ENCODE results near the gene ARHGAP6.
A peak's percentile ranks its signal among the peaks of the same experiment; 100 is the strongest.
"Not testable (repeated sequence)": the region's sequence is repeated elsewhere in the genome, so short reads cannot be mapped to it uniquely, and the experiment has no call there.

ARHGAP6 gene

GRCh38 chrX:11525685-11526084, 140.0 kb downstream of the ARHGAP6 start:
- no peak for DNase-seq (ENCODE audit: low read depth in 2 of 2)

DNA sequence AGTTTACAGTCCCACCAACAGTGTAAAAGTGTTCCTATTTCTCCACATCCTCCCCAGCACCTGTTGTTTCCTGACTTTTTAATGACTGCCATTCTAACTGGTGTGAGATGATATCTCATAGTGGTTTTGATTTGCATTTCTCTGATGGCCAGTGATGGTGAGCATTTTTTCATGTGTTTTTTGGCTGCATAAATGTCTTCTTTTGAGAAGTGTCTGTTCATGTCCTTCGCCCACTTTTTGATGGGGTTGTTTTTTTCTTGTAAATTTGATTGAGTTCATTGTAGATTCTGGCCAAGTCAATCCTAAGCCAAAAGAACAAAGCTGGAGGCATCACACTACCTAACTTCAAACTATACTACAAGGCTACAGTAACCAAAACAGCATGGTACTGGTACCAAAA, 146.5 kb downstream of the ARHGAP6 start:
- DNase-seq (ENCODE audit: low read depth in 2 of 2): not testable (repeated sequence)

DNA sequence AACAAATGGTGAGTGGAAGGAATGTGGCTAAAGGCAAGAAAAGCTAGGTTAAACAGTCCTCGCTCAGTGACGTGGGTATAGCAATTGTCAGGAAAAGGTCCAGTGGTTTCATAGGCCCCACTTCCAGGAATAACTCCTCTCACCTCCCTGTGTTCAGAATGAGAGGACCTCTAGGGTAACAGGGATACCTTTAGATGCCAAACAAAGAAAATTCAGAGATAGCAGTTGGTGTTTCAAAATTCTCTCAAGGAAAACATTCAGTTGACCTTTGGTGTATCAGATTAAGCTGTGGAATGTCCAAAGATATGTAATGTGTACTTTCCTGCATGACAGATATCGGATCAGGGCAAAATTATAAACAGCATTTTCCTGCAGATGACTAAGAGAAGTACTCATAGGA, 155.9 kb downstream of the ARHGAP6 start:
- DNase-seq (ENCODE audit: low read depth in 2 of 2): no peak

GRCh38 chrX:11504234-11504633, 161.5 kb downstream of the ARHGAP6 start:
- no peak for DNase-seq (ENCODE audit: low read depth in 2 of 2)

- peak; percentile 56 to 62 for DNase-seq (ENCODE audit: low read depth in 2 of 2)
These were observed 166.4 kb downstream of the ARHGAP6 start for GRCh38 chrX:11499076-11500044.

DNA sequence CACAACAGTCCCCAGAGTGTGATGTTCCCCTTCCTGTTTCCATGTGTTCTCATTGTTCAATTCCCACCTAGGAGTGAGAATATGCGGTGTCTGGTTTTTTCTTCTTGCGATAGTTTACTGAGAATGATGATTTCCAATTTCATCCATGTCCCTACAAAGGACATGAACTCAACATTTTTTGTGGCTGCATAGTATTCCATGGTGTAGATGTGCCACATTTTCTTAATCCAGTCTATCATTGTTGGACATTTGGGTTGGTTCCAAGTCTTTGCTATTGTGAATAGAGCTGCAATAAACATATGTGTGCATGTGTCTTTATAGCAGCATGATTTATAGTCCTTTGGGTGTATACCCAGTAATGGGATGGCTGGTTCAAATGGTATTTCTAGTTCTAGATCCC, 174.3 kb downstream of the ARHGAP6 start:
- not testable (repeated sequence) for DNase-seq (ENCODE audit: low read depth in 2 of 2)

- no peak for DNase-seq (ENCODE audit: low read depth in 2 of 2)
These were observed 181.4 kb downstream of the ARHGAP6 start for GRCh38 chrX:11484290-11484689.

GRCh38 chrX:11481035-11481434, 184.7 kb downstream of the ARHGAP6 start:
- no peak for DNase-seq (ENCODE audit: low read depth in 2 of 2)

DNA sequence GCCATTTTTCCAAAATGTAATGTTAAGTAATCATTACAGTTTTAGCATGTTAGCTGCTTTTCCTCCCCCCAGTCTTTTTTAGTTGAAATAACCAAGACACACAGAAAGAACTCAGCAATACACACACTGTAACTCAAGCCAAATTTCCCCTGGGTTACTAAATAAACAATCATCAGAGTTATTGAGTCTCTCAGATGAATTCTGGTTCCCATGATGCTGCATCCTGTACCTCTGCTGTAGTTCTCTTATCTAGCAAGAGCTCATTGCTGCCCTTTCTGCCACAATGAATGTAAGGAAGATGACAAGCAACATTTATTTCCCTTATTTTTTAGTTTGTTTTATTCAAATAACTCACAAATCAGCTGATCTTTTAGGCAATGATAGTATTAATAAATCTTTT, 185.1 kb downstream of the ARHGAP6 start:
- DNase-seq (ENCODE audit: low read depth in 2 of 2): no peak

DNA sequence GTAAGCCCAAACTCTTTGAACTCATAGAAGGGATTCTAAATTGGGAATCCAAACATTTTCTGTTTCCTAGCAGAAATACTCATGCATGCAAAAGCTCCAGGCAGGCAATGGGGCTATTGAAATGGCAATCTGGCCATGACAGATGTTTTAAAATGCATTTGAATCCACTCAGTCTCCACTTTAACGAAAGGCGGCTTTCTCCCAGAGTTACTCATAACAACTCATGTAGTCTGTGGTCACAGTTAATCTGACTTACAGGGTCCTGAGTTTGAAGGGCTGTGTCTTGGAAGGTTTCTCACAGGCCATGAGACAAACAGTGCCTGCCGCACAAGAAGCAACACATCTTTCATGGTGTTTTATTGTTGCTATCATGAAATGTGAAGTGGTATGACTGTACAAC, 186.8 kb downstream of the ARHGAP6 start:
- no peak for DNase-seq (ENCODE audit: low read depth in 2 of 2)

DNA sequence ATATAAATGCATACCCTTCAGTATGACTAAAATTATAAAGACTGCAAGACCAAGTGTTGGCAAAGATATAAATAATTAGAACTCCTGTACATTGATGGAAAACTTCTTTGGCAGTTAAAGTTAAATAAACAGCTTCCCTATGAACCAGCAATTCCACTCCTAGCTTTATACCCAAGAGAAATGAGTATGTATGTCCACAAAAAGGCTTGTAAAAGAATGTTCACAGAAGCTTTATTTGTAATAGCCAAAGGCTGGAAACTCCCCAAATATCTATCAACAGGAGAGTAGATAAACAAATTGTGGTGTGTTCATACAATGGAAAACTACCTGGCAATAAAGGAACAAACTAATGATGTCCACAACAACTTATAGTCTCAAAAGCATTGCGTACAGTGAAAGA, 187.7 kb downstream of the ARHGAP6 start:
- DNase-seq (ENCODE audit: low read depth in 2 of 2): no peak

DNA sequence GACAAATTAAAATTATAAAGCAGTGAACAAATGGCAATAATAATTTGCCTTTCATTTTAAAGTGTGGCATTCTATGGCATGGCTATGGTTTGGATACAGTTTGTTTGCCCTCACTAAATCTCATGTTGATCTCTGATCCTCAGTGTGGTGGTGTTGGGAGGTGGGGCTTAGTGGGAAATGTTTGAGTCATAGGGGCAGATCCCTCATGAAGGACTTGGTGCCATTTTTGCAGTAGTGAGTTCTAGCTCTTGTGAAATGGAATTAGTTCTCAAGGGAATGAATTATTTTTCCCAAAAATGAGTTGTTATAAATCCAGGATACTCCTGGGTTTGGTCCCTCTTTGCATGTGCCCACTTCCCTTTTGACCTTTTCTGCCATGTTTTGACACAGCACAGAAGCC, 191.1 kb downstream of the ARHGAP6 start:
- DNase-seq (ENCODE audit: low read depth in 2 of 2): no peak

- DNase-seq (ENCODE audit: low read depth in 2 of 2): no peak
These were observed 191.7 kb downstream of the ARHGAP6 start for GRCh38 chrX:11474021-11474420.

GRCh38 chrX:11472879-11473278, 192.8 kb downstream of the ARHGAP6 start:
- no peak for DNase-seq (ENCODE audit: low read depth in 2 of 2)

DNA sequence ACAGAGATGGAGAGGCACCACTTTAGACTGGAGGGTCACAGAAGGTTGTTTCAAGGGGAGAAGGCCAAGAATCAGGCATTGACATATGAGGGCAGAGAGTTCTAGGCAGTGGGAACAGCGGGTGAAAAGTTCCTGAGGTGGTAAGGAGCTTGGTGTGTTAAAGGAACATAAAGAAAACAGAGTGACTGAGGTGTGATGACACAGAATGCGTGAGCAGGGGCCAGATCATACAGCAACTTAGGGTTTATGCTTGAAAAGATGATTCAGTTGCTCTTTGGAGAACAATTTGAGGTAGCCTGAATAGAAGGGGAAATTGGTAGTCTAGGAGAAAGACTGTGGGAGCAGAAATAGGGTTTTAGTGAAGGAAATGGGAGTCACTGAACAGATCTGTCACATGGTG, 193.3 kb downstream of the ARHGAP6 start:
- no peak for DNase-seq (ENCODE audit: low read depth in 2 of 2)

DNA sequence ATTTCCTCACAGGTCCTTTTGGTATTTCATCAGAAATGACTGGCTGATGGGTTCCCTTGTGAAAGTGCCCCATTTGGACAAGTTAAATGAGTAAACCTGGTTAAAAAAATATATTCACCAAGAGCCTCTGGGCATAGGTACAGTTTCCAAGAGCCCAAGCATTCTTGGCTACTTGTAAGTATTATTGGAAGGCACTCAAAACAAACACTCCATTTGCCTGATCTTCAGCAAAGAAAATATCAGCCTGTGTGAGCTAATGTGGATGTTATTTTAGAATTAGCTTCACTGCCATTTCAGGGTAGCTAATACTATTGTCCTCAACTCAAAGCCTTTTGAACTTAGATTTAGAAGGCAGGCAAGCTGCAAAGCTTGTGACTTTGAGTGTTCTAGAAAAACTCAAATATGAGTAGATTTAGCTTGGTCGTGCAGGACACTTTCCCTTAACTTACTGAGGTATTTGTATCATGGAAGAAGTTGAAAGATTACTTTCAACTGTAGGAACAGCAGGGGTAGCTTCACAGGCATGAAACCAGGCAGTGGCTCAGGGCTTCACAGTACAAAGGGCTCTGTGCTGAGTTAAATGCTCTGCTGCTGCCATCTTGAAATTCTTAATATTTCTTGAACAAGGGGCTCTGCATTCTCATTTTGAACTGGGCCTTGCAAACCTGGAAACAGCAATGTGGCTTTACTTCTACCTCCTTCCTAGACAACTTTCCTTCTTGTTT, 195.3 kb downstream of the ARHGAP6 start:
- no peak for DNase-seq (ENCODE audit: low read depth in 2 of 2)

DNA sequence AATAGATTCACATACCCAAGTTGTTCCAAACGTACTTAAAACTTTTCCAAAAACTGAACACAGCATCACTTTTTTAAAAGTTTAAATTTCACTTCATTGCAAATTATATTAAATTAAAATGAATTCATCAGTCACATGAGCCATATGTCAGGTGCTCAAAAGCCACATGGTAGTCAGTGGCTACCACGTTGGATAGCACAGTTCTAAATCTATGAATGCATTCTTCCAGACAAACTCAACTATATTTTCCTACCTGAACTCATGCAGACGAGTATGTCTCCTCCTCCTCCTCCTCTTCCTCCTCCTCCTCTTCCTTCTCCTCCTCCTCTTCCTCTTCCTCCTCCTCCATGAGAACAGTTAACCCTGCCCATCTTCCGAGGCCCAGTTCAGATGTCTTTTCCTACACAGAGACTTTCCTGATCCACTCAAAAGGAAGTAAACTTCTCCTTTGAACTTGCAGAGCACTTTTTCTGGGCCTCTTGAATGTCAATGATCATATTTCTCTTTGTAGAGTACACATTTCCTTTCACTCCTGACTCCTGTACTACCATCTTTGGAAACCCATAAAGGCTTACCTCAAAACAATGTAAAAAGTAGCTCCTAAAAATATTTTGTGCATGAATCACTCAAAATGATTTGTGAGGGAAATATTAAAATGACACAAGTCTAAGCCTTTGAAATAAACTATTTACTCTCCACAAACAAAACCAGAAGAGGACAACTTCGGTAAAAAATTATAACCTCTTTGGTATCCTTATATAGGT, 199.9 kb downstream of the ARHGAP6 start:
- no peak for DNase-seq (ENCODE audit: low read depth in 2 of 2)

DNA sequence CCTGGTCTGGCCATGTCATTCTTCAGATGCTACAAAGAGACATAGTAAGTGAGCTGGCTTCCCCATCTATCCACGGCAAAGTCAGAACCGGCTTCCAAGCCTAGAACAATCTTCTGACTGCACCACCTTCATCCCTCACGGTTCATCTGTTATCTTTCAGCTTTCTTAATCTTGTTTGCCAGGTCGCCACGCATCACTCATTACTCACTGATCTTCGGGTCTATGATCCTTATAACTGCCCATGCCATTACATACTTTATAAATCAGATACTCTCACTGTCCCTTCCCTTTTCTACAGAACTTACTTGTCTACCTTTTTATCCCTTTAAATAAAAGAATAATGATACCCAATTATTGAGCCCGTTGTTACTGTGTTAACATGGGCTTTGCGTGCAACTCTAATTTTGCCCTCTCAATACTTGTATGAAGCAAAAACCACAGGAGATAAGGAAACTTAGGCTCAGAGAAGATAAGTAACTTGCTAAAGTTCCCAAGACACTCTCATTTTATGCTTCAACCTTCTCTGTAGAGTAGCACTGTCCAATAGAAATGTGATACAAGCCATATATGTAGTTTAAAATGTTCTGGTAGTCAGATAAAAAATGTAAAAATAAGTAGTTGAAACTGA, 200.8 kb downstream of the ARHGAP6 start:
- no peak for DNase-seq (ENCODE audit: low read depth in 2 of 2)

GRCh38 chrX:11464380-11464779, 201.3 kb downstream of the ARHGAP6 start:
- no peak for DNase-seq (ENCODE audit: low read depth in 2 of 2)

DNA sequence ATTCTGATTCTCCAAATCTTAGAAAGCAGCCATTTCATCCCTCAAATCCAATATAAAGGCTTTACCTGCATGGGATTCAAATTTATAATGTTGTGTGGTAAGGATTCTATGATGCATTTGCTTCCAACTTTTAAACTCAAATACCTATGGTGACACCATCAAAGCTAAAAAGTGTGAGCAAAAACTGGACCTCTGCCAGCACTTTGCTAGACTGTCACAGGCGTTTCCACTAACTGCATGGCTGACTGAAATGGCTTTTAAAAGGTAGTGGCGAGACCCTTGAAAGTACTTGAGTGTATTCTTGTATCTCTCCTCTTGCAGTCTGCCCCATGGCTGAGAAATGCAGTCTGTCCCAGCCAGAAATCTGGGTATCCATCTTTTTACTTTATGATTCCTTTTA, 203.1 kb downstream of the ARHGAP6 start:
- no peak for DNase-seq (ENCODE audit: low read depth in 2 of 2)

DNA sequence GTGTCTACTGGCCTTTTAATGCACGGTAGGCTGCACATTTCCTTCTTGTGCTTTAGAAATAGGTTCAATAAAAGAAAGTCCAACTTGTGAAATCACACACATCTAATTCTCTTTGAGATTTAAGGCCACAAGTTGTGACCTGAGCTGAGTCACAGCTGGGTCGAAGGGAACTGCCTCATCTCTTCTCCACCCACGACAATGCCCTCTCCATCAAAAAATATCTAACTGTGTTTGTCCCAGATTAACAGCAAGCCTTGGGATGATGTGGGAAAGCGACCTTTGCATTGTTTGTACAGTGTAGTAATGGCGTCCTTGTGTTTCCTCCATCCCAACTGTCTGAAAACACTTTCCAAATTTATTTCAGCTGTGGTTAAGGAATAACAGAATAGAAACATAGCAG, 203.6 kb downstream of the ARHGAP6 start:
- DNase-seq (ENCODE audit: low read depth in 2 of 2): no peak
